ENCODE data around the gene C6orf47. TPM values are rescaled to one million over a fixed set of nuclear protein-coding genes. Genes with fewer than 3 reads are reported as not detected.

C6orf47 gene
- total and polyA plus RNA-seq, 2 of the 13 experiments (the other 11 are each of a cell fraction or from before 2014, with no cell fraction given): 1.7 to 18.1 TPM

DNA sequence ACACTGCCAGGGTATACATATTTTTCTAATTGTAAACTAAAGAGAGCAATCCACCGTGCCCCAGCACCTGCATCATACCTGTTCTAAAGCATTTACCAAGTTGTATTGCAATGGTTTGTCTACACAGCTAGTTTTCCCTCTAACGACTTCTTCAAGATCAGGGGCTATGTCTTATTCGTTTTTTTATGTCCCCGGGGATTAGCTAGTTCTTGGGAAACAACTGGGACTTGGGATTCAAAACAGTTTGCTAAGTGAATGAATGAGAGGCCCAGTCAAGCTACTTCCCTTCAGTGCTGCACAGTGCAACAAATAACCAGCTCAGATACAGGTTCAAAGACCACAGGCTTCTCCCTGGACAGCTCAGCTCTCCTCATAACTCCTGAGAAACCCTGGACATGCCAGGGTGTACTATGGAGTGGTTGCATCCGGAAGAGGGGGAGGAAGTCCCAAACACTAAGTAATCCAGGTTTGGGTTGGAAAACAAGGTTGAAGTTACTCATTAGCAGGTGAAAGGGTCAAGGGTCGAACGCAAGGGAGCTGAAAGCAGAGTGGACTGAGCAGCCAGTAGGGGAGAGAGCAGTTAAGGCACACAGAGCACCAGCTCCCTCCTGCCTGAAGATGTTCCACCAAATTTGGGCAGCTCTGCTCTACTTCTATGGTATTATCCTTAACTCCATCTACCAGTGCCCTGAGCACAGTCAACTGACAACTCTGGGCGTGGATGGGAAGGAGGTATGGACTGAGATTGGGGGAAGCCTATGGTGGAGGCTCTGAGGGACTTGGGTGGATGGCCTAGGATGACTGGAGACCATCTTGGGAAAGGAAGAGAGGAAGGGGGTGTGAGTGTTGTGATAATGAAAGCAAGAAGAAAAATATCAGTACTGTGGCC, 5.0 kb downstream of the C6orf47 start, which contains the start of gene APOM (continued):
- TF ChIP-seq ZNF207 (IDR thresholded peaks at IDR 0.05; ENCODE audit: borderline replicate concordance) (no peak), ZSCAN12 (CRISPR knock-in tag; IDR thresholded peaks at IDR 0.05) (no peak), MLLT10 (CRISPR knock-in tag; IDR thresholded peaks at IDR 0.05) (no peak), CBX2 (IDR thresholded peaks at IDR 0.05; ENCODE audit: low read depth, low read length) (no peak), CBX2 (CRISPR knock-in tag; IDR thresholded peaks at IDR 0.05; ENCODE audit: low read depth) (no peak), ZNF317 (CRISPR knock-in tag; IDR thresholded peaks at IDR 0.05) (peak; percentile 83; the same call in 1 of the 2 replicates), U2AF1 (optimal IDR thresholded peaks at IDR 0.05; ENCODE audit: low read depth, low read length) (peak; percentile 41), ATF7-NPFF (CRISPR knock-in tag; IDR thresholded peaks at IDR 0.05; ENCODE audit: low read depth) (0 out of 2 replicates have a peak, but pooled peaks have one; percentile 24), ZNF180 (CRISPR knock-in tag; IDR thresholded peaks at IDR 0.05; ENCODE audit: borderline replicate concordance, low read depth) (no peak), RFXANK (CRISPR knock-in tag; IDR thresholded peaks at IDR 0.05) (no peak), ZNF816 (CRISPR knock-in tag; IDR thresholded peaks at IDR 0.05; ENCODE audit: borderline replicate concordance) (no peak; the same call in 1 of the 2 replicates), AFF4 (CRISPR knock-in tag; IDR thresholded peaks at IDR 0.05) (no peak), ZNF333 (CRISPR knock-in tag; IDR thresholded peaks at IDR 0.05; ENCODE audit: borderline replicate concordance) (peak; percentile 57), TFDP2 (CRISPR knock-in tag; IDR thresholded peaks at IDR 0.05) (peak; percentile 60), ZNF550 (CRISPR knock-in tag; IDR thresholded peaks at IDR 0.05; ENCODE audit: borderline replicate concordance) (peak; percentile 64; the same call in 1 of the 2 replicates)
- TF ChIP-seq, protein P1, sequence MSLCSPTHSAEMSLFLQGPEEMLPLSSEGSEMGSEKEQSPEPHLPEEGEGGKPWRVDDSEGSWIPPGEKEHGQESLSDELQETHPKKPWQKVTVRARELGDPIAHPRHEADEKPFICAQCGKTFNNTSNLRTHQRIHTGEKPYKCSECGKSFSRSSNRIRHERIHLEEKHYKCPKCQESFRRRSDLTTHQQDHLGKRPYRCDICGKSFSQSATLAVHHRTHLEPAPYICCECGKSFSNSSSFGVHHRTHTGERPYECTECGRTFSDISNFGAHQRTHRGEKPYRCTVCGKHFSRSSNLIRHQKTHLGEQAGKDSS (CRISPR knock-in tag; IDR thresholded peaks at IDR 0.05; ENCODE audit: borderline replicate concordance, low read depth): peak; percentile 91; the same call in 1 of the 2 replicates
- TF ChIP-seq, protein P2, sequence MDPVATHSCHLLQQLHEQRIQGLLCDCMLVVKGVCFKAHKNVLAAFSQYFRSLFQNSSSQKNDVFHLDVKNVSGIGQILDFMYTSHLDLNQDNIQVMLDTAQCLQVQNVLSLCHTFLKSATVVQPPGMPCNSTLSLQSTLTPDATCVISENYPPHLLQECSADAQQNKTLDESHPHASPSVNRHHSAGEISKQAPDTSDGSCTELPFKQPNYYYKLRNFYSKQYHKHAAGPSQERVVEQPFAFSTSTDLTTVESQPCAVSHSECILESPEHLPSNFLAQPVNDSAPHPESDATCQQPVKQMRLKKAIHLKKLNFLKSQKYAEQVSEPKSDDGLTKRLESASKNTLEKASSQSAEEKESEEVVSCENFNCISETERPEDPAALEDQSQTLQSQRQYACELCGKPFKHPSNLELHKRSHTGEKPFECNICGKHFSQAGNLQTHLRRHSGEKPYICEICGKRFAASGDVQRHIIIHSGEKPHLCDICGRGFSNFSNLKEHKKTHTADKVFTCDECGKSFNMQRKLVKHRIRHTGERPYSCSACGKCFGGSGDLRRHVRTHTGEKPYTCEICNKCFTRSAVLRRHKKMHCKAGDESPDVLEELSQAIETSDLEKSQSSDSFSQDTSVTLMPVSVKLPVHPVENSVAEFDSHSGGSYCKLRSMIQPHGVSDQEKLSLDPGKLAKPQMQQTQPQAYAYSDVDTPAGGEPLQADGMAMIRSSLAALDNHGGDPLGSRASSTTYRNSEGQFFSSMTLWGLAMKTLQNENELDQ (CRISPR knock-in tag; IDR thresholded peaks at IDR 0.05; ENCODE audit: borderline replicate concordance): 0 out of 2 replicates have a peak, but pooled peaks have one; percentile 18
- TF ChIP-seq, protein P3, sequence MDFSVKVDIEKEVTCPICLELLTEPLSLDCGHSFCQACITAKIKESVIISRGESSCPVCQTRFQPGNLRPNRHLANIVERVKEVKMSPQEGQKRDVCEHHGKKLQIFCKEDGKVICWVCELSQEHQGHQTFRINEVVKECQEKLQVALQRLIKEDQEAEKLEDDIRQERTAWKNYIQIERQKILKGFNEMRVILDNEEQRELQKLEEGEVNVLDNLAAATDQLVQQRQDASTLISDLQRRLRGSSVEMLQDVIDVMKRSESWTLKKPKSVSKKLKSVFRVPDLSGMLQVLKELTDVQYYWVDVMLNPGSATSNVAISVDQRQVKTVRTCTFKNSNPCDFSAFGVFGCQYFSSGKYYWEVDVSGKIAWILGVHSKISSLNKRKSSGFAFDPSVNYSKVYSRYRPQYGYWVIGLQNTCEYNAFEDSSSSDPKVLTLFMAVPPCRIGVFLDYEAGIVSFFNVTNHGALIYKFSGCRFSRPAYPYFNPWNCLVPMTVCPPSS (IDR thresholded peaks at IDR 0.05): no peak

Measured in HepG2 (cell line).